DMS53 (cell line): ENCODE data around the gene DNER.
"Not testable (repeated sequence)": the region's sequence is repeated elsewhere in the genome, so short reads cannot be mapped to it uniquely, and the experiment has no call there.

ENCODE experiments used
- DNase-seq: peaks from one replicate; lab custom pipeline; 2025; lab: John Stamatoyannopoulos, UW

The DNER gene

DNA sequence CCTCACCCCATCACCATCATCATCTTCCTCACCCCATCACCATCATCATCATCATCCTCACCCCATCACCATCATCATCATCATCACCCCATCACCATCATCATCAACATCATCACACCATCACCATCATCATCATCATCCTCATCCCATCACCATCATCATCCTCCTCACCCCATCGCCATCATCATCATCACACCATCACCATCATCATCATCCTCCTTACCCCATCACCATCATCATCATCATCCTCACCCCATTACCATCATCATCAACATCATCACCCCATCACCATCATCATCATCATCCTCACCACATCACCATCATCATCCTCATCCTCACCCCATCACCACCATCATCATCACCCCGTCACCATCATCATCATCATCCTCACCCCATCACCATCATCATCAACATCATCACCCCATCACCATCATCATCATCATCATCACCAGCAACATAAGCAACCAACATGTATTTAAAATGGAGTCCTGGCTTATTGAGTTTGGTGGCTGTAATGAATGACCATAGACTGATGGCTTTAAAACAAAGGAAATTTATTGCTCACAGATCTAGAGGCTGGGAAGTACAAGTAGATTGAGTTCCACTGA, 150.0 kb downstream of the DNER start:
- no peak for DNase-seq

GRCh38 chr2:229563388-229563787, 151.0 kb downstream of the DNER start:
- no peak for DNase-seq

GRCh38 chr2:229562472-229563127, 151.8 kb downstream of the DNER start:
- peak; percentile 4 for DNase-seq

GRCh38 chr2:229559986-229560385, 154.4 kb downstream of the DNER start:
- no peak for DNase-seq

GRCh38 chr2:229553091-229553490, 161.3 kb downstream of the DNER start:
- DNase-seq = no peak

GRCh38 chr2:229543176-229543873, 171.0 kb downstream of the DNER start:
- DNase-seq = no peak

DNA sequence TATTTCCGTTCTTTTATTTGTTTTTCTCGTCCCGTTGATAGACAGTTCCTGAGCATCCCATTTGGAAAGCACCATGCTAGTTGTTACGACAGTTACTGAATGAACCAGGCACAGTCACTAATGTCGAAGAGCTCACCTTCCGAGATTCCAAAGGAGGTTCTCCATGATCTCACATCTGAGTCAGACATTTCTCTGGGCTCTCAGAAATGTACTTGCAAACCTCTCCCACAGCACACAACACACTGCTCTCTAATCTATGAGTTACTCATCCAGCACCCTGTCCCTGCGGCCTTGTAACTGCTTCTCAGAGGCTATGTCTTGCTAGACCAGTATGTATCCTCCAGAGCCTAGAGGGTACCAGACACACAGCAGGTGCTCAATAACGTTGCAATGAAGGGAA, 174.7 kb downstream of the DNER start:
- no peak for DNase-seq

DNA sequence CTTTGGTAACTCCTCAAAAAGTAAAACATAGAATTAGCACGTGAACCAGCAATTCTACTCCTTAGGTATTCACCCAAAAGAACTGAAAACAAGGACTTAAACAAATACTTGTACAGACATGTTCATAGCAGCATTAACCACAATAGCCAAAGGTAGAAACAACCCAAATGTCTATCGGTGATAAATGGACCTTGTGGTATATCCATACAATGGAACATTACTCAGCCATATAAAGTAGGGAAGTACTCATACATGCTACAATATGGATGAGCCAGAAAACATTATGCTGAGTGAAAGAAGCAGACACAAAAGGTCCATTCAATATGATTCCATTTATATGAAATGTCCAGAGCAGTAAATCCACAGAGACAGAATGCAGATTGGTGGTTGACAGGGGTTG, 182.8 kb downstream of the DNER start:
- DNase-seq = no peak

GRCh38 chr2:229530434-229530833, 183.9 kb downstream of the DNER start:
- DNase-seq = no peak

- no peak for DNase-seq
Observed at GRCh38 chr2:229528846-229529245, 185.5 kb downstream of the DNER start.

- no peak for DNase-seq
Observed at GRCh38 chr2:229526951-229527350, 187.4 kb downstream of the DNER start.

DNA sequence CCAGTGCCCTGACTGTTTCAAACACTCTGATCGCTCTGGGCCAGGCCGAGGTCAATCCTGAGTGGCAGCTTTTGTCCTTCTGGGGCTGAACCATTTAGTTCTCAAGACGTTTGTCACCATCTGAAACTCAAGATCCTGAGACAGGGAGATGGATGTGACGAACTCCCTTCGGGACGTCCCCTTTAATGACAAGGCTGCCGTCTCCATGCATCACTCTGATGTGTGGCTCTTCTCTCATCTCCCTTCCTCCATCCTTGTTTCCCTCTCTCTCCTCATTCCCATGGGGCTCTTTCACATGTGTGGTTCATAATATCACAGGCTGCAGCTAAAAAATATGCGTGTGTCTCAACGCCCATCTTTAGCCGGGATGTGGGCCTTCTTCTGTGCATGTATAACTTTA, 189.6 kb downstream of the DNER start:
- no peak for DNase-seq

- DNase-seq = no peak
Observed at GRCh38 chr2:229523663-229524062, 190.7 kb downstream of the DNER start.

- DNase-seq = no peak
Observed at GRCh38 chr2:229521576-229521975, 192.8 kb downstream of the DNER start.

DNA sequence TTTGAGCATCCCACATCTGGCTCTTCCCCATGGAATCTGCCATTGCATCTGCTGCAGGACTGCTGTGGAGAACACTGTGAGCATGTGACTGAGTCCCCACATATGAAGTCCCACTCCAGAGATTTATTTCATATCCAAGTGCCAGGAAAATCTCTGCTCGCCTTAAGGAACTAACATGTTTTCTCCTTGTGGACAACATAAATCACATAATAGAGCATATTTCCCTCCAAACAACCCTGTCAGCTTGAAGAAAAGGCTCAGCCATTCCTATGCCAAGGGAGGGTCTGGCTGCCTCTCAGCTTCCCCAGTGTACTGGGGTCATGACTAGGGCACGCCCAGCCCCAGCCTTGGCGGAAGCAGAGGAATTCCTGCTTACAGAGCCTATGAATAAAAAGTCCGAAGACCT, 193.7 kb downstream of the DNER start:
- no peak for DNase-seq

- DNase-seq = no peak
Observed at GRCh38 chr2:229519655-229520430, 194.5 kb downstream of the DNER start.

GRCh38 chr2:229514273-229514895, 200.0 kb downstream of the DNER start:
- DNase-seq = no peak

DNA sequence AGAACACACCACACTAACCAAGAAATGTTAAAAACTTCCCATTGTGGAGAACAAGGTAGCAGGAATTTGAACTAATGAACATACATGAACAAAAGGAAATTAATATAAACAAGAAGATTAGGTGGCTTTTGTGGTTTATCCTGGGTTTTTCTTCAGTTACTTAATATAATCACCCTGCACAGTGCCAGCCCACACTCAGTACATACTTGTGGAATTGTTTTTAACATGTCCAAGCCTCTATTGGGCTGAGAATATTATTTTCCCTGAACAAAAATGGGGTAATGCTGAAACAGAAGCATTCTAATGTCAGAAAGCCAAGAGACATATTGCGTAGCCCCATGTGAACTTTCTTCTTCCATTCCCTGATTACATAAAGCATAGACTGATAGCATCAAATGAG, 202.8 kb downstream of the DNER start:
- DNase-seq = no peak

GRCh38 chr2:229506699-229507098, 207.7 kb downstream of the DNER start:
- not testable (repeated sequence) for DNase-seq

GRCh38 chr2:229501051-229501794, 213.1 kb downstream of the DNER start:
- DNase-seq = no peak

GRCh38 chr2:229492034-229492433, 222.3 kb downstream of the DNER start:
- no peak for DNase-seq
